Muscle of back (tissue), 11 donors: ENCODE data around the gene PIP4K2B. TPM values are rescaled to one million over a fixed set of nuclear protein-coding genes. Genes with fewer than 3 reads are reported as not detected.
"Not testable (repeated sequence)": the region's sequence is repeated elsewhere in the genome, so short reads cannot be mapped to it uniquely, and the experiment has no call there.

Experiments used
- DNase-seq, 3 donors: peaks; one replicate each; pipeline versions ENCODE4 v3.0.0 to v3.0.0-alpha.2; 2013
- polyA plus RNA-seq, 10 donors: library from polyadenylated mRNA; unstranded; fragments of 120-200 nt; gene quantifications; one replicate each; pipeline ENCODE4 v1.2.1, GENCODE V29; 2013; ENCODE audit not compliant: insufficient read length in 10 of 10

Gene PIP4K2B
- polyA plus RNA-seq, 10 donors, result 58.4 to 71.2 (median 65.3) TPM

DNA sequence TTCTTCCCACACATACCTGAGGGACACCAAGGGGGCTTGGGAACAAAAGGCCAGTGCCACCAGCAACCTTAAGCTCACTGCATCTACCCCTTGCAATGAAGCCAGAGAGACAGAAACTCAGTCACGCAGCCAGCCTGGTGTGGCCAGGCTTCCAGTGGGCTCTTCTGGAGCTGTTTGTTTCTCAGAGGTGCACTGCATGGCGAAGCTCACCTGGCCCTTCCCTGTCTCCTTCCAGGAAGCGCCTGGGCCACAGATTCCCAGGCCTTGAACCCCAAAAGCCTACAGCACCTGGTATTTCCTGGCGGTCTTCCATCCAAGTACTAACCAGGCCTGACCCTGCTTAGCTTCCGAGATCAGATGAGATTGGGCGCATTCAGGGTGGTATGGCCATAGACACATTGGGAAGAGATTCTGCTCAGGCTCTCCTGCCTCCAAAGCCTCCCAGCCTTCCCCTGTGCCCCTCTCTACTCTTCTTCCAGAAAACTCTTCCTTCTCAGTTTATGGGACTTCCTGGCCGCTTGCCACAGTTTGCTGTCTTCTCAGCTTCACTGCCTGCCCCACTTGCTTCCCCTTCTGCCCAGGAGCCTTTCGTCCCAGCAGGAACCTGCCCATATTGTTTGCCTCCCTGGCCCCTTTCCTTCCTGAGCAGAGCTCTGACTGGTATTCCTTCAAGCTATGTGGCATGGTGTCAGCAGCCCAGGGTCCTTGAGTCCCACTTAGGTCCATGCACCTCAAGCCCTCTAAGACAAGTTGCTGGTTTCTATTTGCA, 67.6 kb downstream of the PIP4K2B start:
- DNase-seq, result peak in 1 of 3 donors; percentile 55

GRCh38 chr17:38730526-38731379, 68.6 kb downstream of the PIP4K2B start:
- peak in 1 of 3 donors; percentile 74 for DNase-seq

- peak; percentile 85 to 93 (median 90) for DNase-seq
Measured at GRCh38 chr17:38729886-38730525, 69.3 kb downstream of the PIP4K2B start, which contains the start of gene CISD3. Gene CISD3 (plus strand): TSS chr17:38730341. CDS start chr17:38730359, 18 bp downstream.

- no peak for DNase-seq
Measured at GRCh38 chr17:38729368-38729885, 69.9 kb downstream of the PIP4K2B start.

- no peak for DNase-seq
Measured at GRCh38 chr17:38728290-38728831, 71.0 kb downstream of the PIP4K2B start.

DNA sequence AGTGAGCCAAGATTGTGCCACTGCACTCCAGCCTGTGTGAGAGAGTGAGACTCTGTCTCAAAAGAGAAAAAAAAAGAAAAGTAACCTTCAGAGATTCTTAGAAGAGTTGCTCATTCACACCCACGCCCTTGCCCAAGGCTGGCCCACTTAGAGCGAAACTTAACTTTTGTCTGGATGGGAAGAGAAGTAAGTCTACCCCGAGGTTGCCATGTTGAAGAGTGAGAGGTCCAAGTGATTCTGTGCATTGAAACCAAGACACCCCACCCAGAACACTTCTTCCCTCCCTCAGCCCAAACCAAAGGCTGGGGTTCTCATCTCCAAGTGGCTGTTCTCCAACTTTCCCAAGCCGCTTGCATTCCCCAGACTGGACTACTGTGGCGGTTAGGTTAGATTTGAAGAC, 71.6 kb downstream of the PIP4K2B start:
- no peak for DNase-seq

DNA sequence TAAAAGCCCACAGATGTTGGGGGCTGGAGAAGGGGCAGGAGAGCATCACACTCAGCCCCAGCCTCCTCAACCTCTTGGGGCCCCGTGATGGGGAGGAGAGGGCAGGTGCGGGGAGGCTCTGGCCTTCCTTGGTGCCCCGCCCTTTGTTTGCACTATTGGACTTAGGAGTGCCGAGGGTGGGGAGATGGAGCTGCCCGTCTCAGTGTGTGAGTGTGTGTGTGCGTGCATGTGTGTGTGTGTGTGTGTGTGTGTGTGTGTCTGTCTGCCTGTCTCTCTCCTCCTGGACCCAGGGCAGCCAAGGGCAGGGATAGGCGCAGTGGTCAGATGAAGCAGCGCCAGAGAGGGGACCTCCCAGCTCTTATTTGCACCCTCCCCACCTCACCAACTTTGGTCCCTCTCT, 73.2 kb downstream of the PIP4K2B start:
- not testable (repeated sequence) for DNase-seq

- DNase-seq, result no peak
Measured at GRCh38 chr17:38725066-38725465, 74.3 kb downstream of the PIP4K2B start.

DNA sequence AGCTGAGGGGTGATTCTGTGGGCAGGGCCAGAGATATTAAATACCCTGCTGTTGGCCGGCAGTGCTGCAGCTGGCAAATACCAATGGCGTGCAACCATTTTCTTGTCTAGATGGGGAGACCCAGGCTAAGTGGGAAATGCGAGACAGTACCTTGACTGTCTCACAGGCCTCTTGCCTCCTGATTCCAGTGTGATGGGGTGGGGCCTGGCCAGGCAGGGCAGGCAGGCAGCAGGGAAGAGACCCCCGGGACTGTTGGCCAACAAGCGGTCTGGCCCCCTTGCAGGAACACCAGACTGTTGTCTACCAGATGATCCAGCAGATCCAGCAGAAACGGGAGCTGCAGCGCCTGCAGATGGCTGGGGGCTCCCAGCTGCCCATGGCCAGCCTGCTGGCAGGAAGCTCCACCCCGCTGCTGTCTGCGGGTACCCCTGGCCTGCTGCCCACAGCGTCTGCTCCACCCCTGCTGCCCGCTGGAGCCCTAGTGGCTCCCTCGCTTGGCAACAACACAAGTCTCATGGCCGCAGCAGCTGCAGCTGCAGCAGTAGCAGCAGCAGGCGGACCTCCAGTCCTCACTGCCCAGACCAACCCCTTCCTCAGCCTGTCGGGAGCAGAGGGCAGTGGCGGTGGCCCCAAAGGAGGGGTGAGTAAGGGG, 74.9 kb downstream of the PIP4K2B start:
- peak in 2 of 3 donors; percentile 66 to 79 for DNase-seq

DNA sequence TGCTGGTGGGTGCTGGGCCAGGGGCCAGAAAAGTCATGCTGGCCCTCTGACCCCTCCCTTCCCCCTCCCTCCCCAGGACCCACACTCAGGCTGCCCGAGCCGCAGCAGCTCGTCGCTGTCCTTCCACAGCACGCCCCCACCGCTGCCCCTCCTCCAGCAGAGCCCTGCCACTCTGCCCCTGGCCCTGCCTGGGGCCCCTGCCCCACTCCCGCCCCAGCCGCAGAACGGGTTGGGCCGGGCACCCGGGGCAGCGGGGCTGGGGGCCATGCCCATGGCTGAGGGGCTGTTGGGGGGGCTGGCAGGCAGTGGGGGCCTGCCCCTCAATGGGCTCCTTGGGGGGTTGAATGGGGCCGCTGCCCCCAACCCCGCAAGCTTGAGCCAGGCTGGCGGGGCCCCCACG, 77.6 kb downstream of the PIP4K2B start:
- DNase-seq, result no peak

DNA sequence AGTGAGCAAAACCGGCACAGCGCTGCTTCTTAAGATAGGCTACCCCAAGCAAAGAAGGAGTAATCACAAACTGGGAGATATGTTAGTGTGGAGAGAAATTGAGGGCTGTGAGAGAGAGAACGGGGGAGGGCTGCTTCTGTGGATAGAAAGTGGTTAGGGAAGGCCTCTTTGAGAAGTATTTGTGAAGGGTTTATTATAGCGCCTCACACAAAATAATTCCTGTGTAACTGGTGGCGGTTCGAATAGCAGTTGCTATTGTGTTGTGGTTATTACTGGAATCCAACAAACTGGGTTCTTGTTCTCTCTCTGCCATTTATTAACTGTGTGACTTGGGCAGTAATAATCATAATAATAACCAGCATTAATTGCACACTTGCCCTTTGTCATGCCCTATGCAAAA, 78.4 kb downstream of the PIP4K2B start:
- DNase-seq, result no peak

DNA sequence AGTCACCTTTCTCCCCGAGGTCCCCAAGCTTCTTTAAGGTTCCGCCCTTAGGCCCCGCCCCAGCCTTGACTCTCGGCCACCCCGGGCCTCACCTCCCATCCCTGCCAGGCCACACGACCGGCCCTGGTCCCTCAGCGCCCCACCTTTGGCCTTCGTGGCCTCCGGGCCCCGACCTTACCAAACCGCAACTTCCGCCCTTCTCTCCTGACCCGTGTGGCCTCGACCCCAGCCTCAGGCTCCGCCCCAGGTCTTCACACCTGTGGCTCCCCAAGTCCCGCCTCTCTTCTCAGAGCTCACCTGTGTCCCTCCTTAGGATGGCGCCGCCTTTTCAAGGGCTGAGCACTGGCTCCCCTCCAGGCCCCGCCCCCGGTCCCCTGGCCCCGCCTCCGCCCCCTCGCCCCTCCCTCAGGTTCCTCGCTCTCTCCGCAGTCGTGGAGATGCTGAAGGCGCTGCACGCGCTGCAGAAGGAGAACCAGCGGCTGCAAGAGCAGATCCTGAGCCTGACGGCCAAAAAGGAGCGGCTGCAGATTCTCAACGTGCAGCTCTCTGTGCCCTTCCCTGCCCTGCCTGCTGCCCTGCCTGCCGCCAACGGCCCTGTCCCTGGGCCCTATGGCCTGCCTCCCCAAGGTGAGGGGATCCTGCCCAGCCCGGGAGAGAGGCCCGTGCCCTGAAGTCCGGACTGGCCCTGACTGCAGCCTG, 79.3 kb downstream of the PIP4K2B start:
- DNase-seq, result no peak

DNA sequence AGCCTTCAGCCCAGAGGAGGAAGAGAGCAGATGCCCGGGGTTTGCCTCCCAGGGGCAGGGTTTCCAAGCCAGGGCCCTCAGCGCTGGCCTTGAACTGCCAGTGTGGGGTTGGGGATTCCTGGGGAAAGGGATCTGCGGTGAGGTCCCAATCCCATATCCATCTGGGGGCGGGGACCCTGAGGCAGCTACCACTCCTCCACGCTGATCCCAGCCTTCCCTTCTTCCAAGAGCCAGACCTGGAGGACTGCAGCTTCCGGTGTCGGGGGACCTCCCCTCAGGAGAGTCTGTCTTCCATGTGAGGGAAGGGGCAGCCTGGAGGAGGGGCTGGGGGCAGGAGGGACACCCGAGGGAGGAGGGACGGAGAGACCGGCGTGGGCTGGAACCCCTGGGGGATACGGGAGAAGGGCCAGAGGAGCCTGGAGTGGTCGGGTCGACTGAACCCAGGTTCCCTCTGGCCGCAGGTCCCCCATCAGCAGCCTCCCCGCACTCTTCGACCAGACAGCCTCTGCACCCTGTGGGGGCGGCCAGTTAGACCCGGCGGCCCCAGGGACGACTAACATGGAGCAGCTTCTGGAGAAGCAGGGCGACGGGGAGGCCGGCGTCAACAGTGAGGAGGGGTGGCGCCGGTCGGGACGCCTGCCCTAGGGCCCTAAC, 79.9 kb downstream of the PIP4K2B start:
- no peak for DNase-seq

- DNase-seq, result no peak
Measured at GRCh38 chr17:38717139-38717745, 82.1 kb downstream of the PIP4K2B start.

- no peak for DNase-seq
Measured at GRCh38 chr17:38716368-38717005, 82.9 kb downstream of the PIP4K2B start.
